GM12878 (cell line): ENCODE results near the gene INSIG2. TPM values are rescaled to one million over a fixed set of nuclear protein-coding genes. Genes with fewer than 3 reads are reported as not detected.

Experiments used
- ATAC-seq: fragments of 200-7000 bp; cut with Tn5 transposase; 3 replicates; pipeline ENCODE4 v1.9.1; 2020; ENCODE audit warnings: mild to moderate bottlenecking, moderate library complexity
- BruUV-seq: library from RNA; stranded (reverse); fragments of 400-500 nt; replicated peaks from 2 replicates; lab custom pipeline; 2021; lab: Mats Ljungman, UMichigan
- CTCF ChIA-PET: fragments of 300-600 bp; sonication (Branson Sonifier 250); formaldehyde crosslinking; extraction: SDS; loops from one replicate; lab custom pipeline; 2021; ENCODE audit warnings: inconsistent platforms; lab: Yijun Ruan, JAX
- POLR2A ChIA-PET: fragments of 350-600 bp; formaldehyde crosslinking; extraction: SDS; loops from one replicate; lab custom pipeline; 2021; ENCODE audit warnings: inconsistent platforms; lab: Charles Lee
- RAD21 ChIA-PET: fragments of 300-600 bp; sonication (Branson Sonifier 250); formaldehyde crosslinking; loops from one replicate; lab custom pipeline; 2023; ENCODE audit warnings: antibody characterized with exemption; ENCODE audit not compliant: unreplicated experiment; lab: Charles Lee
- SMC1A ChIA-PET: fragments of 300-600 bp; sonication (Branson Sonifier 250); formaldehyde crosslinking; loops from one replicate; lab custom pipeline; 2023; ENCODE audit not compliant: unreplicated experiment, uncharacterized antibody; lab: Charles Lee
- DNase-seq: peaks from one replicate; pipeline ENCODE4 v3.0.0-alpha.2; 2011; ENCODE audit warnings: low read depth, low spot score
- FAIRE-seq: peaks from 3 replicates; lab custom pipeline; 2011; peaks lifted over from hg19 to GRCh38; lab: Jason Lieb, UNC
- H2AFZ ChIP-seq: 2 replicates; pipeline ENCODE4 v1.6.0; 2011; ENCODE audit warnings: low read depth, low read length, control low read depth; ENCODE audit not compliant: control insufficient read depth
- H3K27ac ChIP-seq: 2 replicates; pipeline ENCODE4 v1.5.1; 2011; ENCODE audit warnings: control low read depth; ENCODE audit not compliant: control insufficient read depth, insufficient read depth
- H3K27me3 ChIP-seq, 2 experiments: replicated peaks in 1 of 2; 2 replicates each; pipeline versions ENCODE4 v1.6.0 to v1.6.1; 2011; ENCODE audit warnings: low read length in 1 of 2; ENCODE audit not compliant: control insufficient read depth in 2 of 2, insufficient read depth in 2 of 2
- H3K36me3 ChIP-seq, 2 experiments: 2 replicates each; pipeline ENCODE4 v1.5.1; 2011; ENCODE audit warnings: low read length in 1 of 2; ENCODE audit not compliant: control insufficient read depth in 2 of 2, insufficient read depth in 2 of 2
- H3K4me1 ChIP-seq: 2 replicates; pipeline ENCODE4 v1.6.1; 2011; ENCODE audit warnings: mild to moderate bottlenecking, low read length, moderate library complexity, mixed read lengths; ENCODE audit not compliant: control insufficient read depth, insufficient read depth
- H3K4me2 ChIP-seq: 2 replicates; pipeline ENCODE4 v1.6.0; 2011; ENCODE audit warnings: control low read depth; ENCODE audit not compliant: control insufficient read depth, insufficient read depth
- H3K4me3 ChIP-seq: fragments of 200-600 bp; sonication (generic); 2 replicates; pipeline ENCODE4 v1.5.1; 2016
- H3K79me2 ChIP-seq: 2 replicates; pipeline ENCODE4 v1.6.0; 2011; ENCODE audit warnings: low read length; ENCODE audit not compliant: control insufficient read depth, insufficient read depth
- H3K9ac ChIP-seq: 2 replicates; pipeline ENCODE4 v1.8.0; 2011; ENCODE audit warnings: low read length, control low read depth, mixed read lengths; ENCODE audit not compliant: control insufficient read depth, insufficient read depth
- H3K9me3 ChIP-seq: replicated peaks from 3 replicates; pipeline ENCODE4 v1.5.1; 2011; ENCODE audit warnings: mild to moderate bottlenecking, low read length; ENCODE audit not compliant: control insufficient read depth, insufficient read depth
- H4K20me1 ChIP-seq: 2 replicates; pipeline ENCODE4 v1.6.0; 2011; ENCODE audit not compliant: control insufficient read depth, insufficient read depth
- IKZF1 ChIP-seq: fragments of 450-650 bp; conservative IDR thresholded peaks from 2 replicates; pipeline ENCODE4 v1.6.1; 2017; ENCODE audit warnings: antibody characterized with exemption, mild to moderate bottlenecking
- MAX ChIP-seq: IDR thresholded peaks from 2 replicates; pipeline ENCODE4 v1.6.1; 2012; ENCODE audit warnings: low read depth, low read length, improper control_type of control experiment
- MTA2 ChIP-seq: fragments of 450-650 bp; IDR thresholded peaks from 2 replicates; pipeline ENCODE4 v1.6.1; 2016; ENCODE audit warnings: low read depth, mild to moderate bottlenecking, moderate library complexity
- MYB ChIP-seq: fragments of 150-350 bp; IDR thresholded peaks from 2 replicates; pipeline ENCODE4 v1.6.1; 2014; ENCODE audit warnings: mild to moderate bottlenecking, low read depth, low read length, borderline replicate concordance
- NR2C1 ChIP-seq: fragments of 450-650 bp; IDR thresholded peaks from 2 replicates; pipeline ENCODE4 v1.6.1; 2017; ENCODE audit warnings: antibody characterized with exemption, mild to moderate bottlenecking, moderate library complexity
- PML ChIP-seq: IDR thresholded peaks from 2 replicates; pipeline ENCODE4 v1.6.1; 2012; ENCODE audit warnings: low read length, inconsistent platforms
- POU2F2 ChIP-seq: IDR thresholded peaks from 3 replicates; pipeline ENCODE4 v1.6.1; 2011; ENCODE audit warnings: low read depth, mild to moderate bottlenecking, low read length, borderline replicate concordance
- SIX5 ChIP-seq: IDR thresholded peaks from 2 replicates; pipeline ENCODE4 v1.6.1; 2011; ENCODE audit warnings: mild to moderate bottlenecking, low read depth, low read length, moderate library complexity; ENCODE audit not compliant: severe bottlenecking
- SRF ChIP-seq, 2 experiments: IDR thresholded peaks; 2 replicates each; pipeline ENCODE4 v1.6.1; 2011; ENCODE audit warnings: low read depth in 2 of 2, low read length in 2 of 2, mild to moderate bottlenecking in 1 of 2, moderate library complexity in 1 of 2
- WGBS: methylation state at CpG from one replicate; pipeline ENCODE4 v1.1.6; 2016; ENCODE audit warnings: low lambda C conversion rate; ENCODE audit not compliant: insufficient replicate concordance, insufficient coverage; ENCODE audit errors: missing lambda C conversion rate; 5-methylcytosine and 5-hydroxymethylcytosine counted together
- in situ Hi-C: fragments of 300-500 bp; cut with MboI; formaldehyde crosslinking; loops from 9 replicates; pipeline ENCODE4 v1.14.3; 2018; ENCODE audit warnings: mixed read lengths
- intact Hi-C: fragments of 100-400 bp; cut with micrococcal nuclease; formaldehyde crosslinking; loops from one replicate; pipeline ENCODE4 v1.14.2; 2022; ENCODE audit not compliant: unreplicated experiment
- polyA plus RNA-seq, 11 experiments: library from polyadenylated mRNA; depleted of rRNA in 4 of 11; unstranded in 6 of 11; stranded (reverse) in 5 of 11; fragments of >200 nt; fragmentation: Nextera tagmentation in 4 of 11; fragmentation: Illumina TruSeq in 1 of 11; extraction: Ambion mirVana in 4 of 11; extraction: Trizol in 1 of 11; gene quantifications; 1 replicate in 1 of 11; 2 replicates in 10 of 11; pipeline versions ENCODE4 v1.2.1 to v1.2.3, GENCODE V29; 2011 to 2016; ENCODE audit warnings: inconsistent platforms in 2 of 11, missing spikeins in 2 of 11, low read depth in 1 of 11
- total RNA-seq, 4 experiments: library from RNA; depleted of rRNA in 3 of 4; stranded (reverse); fragments of >200 nt in 3 of 4; fragmentation: Illumina TruSeq in 1 of 4; extraction: Trizol in 1 of 4; gene quantifications; 2 replicates each; pipeline versions ENCODE4 v1.2.1 to v1.2.3, GENCODE V29; 2013 to 2021
- TF ChIP-seq, protein P1 (sequence below): fragments of 450-650 bp; IDR thresholded peaks from 2 replicates; pipeline ENCODE4 v1.6.1; 2017; ENCODE audit warnings: mild to moderate bottlenecking
- TF ChIP-seq, protein P2 (sequence below): fragments of 450-650 bp; IDR thresholded peaks from 2 replicates; pipeline ENCODE4 v1.6.1; 2017; ENCODE audit warnings: mild to moderate bottlenecking, low read depth, inconsistent platforms; ENCODE audit not compliant: poor library complexity, severe bottlenecking

The INSIG2 gene
- total and polyA plus RNA-seq, 10 of the 15 experiments (the other 5 are each of a cell fraction or from before 2014, with no cell fraction given): 4.9 to 92.7 (median 12.0) TPM

DNA sequence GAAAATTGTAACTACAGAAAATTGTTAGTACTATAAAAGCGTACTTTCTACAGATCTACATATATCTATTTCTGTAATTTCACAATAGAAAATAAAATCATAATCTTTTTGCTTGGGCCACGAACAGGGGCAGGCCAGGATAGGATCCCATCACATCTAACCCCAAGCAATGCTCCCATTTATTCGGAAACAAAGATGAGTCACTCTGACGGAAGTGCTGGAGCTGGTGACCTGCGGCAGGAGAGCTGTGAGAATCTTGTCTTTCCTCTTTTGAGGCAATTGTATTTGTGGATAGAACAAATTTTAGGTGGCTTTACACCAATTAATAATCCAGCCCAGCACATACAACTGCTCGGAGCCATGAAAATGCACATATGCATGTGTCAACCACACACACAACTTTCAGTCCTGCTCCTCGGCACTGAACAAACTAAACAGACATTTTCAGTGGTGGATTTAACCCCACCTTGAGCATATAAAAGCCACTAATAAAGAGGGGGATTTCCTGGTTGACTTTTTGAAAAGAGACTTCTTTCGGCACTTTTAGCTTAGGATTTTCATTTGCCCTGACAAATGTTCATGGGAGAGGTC, 22.3 kb upstream of the INSIG2 start:
- no peaks in the 10 kb centered on the region for H3K36me3 ChIP-seq
- POLR2A ChIA-PET: no interaction called here
- SMC1A ChIA-PET: interaction anchor here (0.9 to 1.8 kb wide), 6 partner anchors 10 to 52 kb away, joined by 3 to 24 read pairs (median 3); partner anchors contain the start of gene CCDC93
- RAD21 ChIA-PET: interaction anchor here (9.8 kb wide), 1 partner anchor 16 kb away, joined by 266 read pairs; no protein-coding TSS in a partner anchor
- intact Hi-C loops: loop anchor here (10.0 kb wide), 1 partner anchor 251 kb away; the partner anchor contains the start of gene DDX18
- H3K4me3 ChIP-seq: no peak overlapping the region
- H3K9ac ChIP-seq: no peak overlapping the region
- peaks cover 3% of the 10 kb centered on the region for H3K4me1 ChIP-seq
- no peaks in the 10 kb centered on the region for H3K9me3 ChIP-seq
- 45% methylated on average over 8 of the region's 8 CpGs for WGBS
- no peak for TF ChIP-seq SRF (IDR thresholded peaks at IDR 0.05; ENCODE audit: low read depth in 2 of 2, low read length in 2 of 2)
- TF ChIP-seq, protein P1, sequence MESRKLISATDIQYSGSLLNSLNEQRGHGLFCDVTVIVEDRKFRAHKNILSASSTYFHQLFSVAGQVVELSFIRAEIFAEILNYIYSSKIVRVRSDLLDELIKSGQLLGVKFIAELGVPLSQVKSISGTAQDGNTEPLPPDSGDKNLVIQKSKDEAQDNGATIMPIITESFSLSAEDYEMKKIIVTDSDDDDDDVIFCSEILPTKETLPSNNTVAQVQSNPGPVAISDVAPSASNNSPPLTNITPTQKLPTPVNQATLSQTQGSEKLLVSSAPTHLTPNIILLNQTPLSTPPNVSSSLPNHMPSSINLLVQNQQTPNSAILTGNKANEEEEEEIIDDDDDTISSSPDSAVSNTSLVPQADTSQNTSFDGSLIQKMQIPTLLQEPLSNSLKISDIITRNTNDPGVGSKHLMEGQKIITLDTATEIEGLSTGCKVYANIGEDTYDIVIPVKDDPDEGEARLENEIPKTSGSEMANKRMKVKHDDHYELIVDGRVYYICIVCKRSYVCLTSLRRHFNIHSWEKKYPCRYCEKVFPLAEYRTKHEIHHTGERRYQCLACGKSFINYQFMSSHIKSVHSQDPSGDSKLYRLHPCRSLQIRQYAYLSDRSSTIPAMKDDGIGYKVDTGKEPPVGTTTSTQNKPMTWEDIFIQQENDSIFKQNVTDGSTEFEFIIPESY: no peak
- TF ChIP-seq, protein P2, sequence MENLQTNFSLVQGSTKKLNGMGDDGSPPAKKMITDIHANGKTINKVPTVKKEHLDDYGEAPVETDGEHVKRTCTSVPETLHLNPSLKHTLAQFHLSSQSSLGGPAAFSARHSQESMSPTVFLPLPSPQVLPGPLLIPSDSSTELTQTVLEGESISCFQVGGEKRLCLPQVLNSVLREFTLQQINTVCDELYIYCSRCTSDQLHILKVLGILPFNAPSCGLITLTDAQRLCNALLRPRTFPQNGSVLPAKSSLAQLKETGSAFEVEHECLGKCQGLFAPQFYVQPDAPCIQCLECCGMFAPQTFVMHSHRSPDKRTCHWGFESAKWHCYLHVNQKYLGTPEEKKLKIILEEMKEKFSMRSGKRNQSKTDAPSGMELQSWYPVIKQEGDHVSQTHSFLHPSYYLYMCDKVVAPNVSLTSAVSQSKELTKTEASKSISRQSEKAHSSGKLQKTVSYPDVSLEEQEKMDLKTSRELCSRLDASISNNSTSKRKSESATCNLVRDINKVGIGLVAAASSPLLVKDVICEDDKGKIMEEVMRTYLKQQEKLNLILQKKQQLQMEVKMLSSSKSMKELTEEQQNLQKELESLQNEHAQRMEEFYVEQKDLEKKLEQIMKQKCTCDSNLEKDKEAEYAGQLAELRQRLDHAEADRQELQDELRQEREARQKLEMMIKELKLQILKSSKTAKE: no peak
- 0 out of 2 replicates have a peak, but pooled peaks have one; percentile 14 for TF ChIP-seq MTA2
- TF ChIP-seq POU2F2: peak; percentile 35; the same call in 1 of the 3 replicates
- TF ChIP-seq NR2C1: no peak
- TF ChIP-seq PML: no peak
- no peak for TF ChIP-seq SIX5
- TF ChIP-seq MYB: no peak
- no peak for TF ChIP-seq IKZF1
- TF ChIP-seq MAX: no peak
- BruUV-seq: no TSS peak
- H3K4me2 ChIP-seq: no peak overlapping the region
- CTCF ChIA-PET: interaction anchor here (0.8 to 19.8 kb wide), 5 partner anchors 11 to 63 kb away, joined by 3 to 626 read pairs (median 4); no protein-coding TSS in a partner anchor
- no peak overlapping the region for H3K27ac ChIP-seq
- peaks cover 0 to 4% of the 10 kb centered on the region in 2 experiments; a peak in 3 of 4 replicates for H3K27me3 ChIP-seq
- H4K20me1 ChIP-seq: no peaks in the 10 kb centered on the region
- in situ Hi-C loops: no loop called here
- H3K79me2 ChIP-seq: no peaks in the 10 kb centered on the region
- DNase-seq (no peak), FAIRE-seq (no peak), ATAC-seq (peak; percentile 44; the same call in 1 of the 3 replicates)
- H2AFZ ChIP-seq: no peak overlapping the region
